ENCODE data around the gene TMEM88.

Gene TMEM88

GRCh38 chr17:7854851-7855659 is at the start of gene TMEM88:
Gene TMEM88, plus strand, starts transcription at chr17:7855066. Its CDS starts 9 bp downstream, at chr17:7855075.
- no peak for DNase-seq

- no peak for DNase-seq
Measured at GRCh38 chr17:7806587-7806986, 48.3 kb upstream of the TMEM88 start.

- no peak for DNase-seq
Measured at GRCh38 chr17:7807206-7807605, 47.7 kb upstream of the TMEM88 start.

- no peak for DNase-seq
Measured at GRCh38 chr17:7809086-7809790, 45.6 kb upstream of the TMEM88 start.

- peak; percentile 65 for DNase-seq
Measured at GRCh38 chr17:7809791-7810343, 45.0 kb upstream of the TMEM88 start.

- no peak for DNase-seq
Measured at GRCh38 chr17:7811251-7811650, 43.6 kb upstream of the TMEM88 start.

- no peak for DNase-seq
Measured at GRCh38 chr17:7814969-7815368, 39.9 kb upstream of the TMEM88 start.

- no peak for DNase-seq
Measured at GRCh38 chr17:7816926-7817642, 37.8 kb upstream of the TMEM88 start.

- DNase-seq, result no peak
Measured at GRCh38 chr17:7817643-7817964, 37.3 kb upstream of the TMEM88 start.

GRCh38 chr17:7818026-7818425 is 36.8 kb upstream of the TMEM88 start:
- no peak for DNase-seq

- DNase-seq, result no peak
Measured at GRCh38 chr17:7818746-7819645, 35.9 kb upstream of the TMEM88 start.

- no peak for DNase-seq
Measured at GRCh38 chr17:7820231-7820630, 34.6 kb upstream of the TMEM88 start.

GRCh38 chr17:7822126-7822525 is 32.7 kb upstream of the TMEM88 start:
- no peak for DNase-seq

GRCh38 chr17:7823581-7824001 is 31.3 kb upstream of the TMEM88 start:
- DNase-seq, result no peak

GRCh38 chr17:7824021-7824924 is 30.6 kb upstream of the TMEM88 start:
- no peak for DNase-seq

- DNase-seq, result no peak
Measured at GRCh38 chr17:7825206-7825990, 29.5 kb upstream of the TMEM88 start.

- no peak for DNase-seq
Measured at GRCh38 chr17:7830616-7831015, 24.2 kb upstream of the TMEM88 start.

- DNase-seq, result no peak
Measured at GRCh38 chr17:7831233-7831632, 23.6 kb upstream of the TMEM88 start.

GRCh38 chr17:7832431-7832830 is 22.4 kb upstream of the TMEM88 start:
- no peak for DNase-seq

- no peak for DNase-seq
Measured at GRCh38 chr17:7833011-7833794, 21.7 kb upstream of the TMEM88 start.
